HEK293 (cell line): ENCODE measurements around the gene ITGB3.

Experiments used
- CTCF ChIA-PET: fragments of 350-600 bp; formaldehyde crosslinking; extraction: SDS; loops from one replicate; lab custom pipeline; 2021; ENCODE audit warnings: antibody characterized with exemption; lab: Yijun Ruan, JAX
- POLR2A ChIA-PET: fragments of 300-600 bp; formaldehyde crosslinking; extraction: SDS; loops from one replicate; lab custom pipeline; 2020; ENCODE audit warnings: antibody characterized with exemption, inconsistent platforms; lab: Yijun Ruan, JAX
- H3K27ac ChIP-seq: fragments of 200-500 bp; sonication (Bioruptor generic); 2 replicates; pipeline ENCODE4 v1.5.1; 2014; ENCODE audit warnings: low read depth, low read length, control low read depth, inconsistent platforms; ENCODE audit errors: extremely low read depth
- H3K36me3 ChIP-seq, 2 experiments: fragments of 200-500 bp in 1 of 2; sonication (Bioruptor generic) in 1 of 2; 1 replicate in 1 of 2; 2 replicates in 1 of 2; pipeline ENCODE4 v1.5.1; 2014 to 2017; ENCODE audit warnings: inconsistent platforms in 2 of 2, low read length in 2 of 2; ENCODE audit not compliant: control insufficient read depth in 2 of 2, insufficient read depth in 1 of 2
- H3K4me1 ChIP-seq: fragments of 200-500 bp; sonication (Bioruptor generic); 2 replicates; pipeline ENCODE4 v1.5.1; 2014; ENCODE audit warnings: mild to moderate bottlenecking, low read length, inconsistent platforms; ENCODE audit not compliant: control insufficient read depth, insufficient read depth
- H3K4me3 ChIP-seq: 2 replicates; pipeline ENCODE4 v1.5.1; 2011; ENCODE audit warnings: low read depth, mild to moderate bottlenecking, control low read depth, low read length, moderate library complexity
- H3K9me3 ChIP-seq: fragments of 200-500 bp; sonication (Bioruptor generic); 2 replicates; pipeline ENCODE4 v1.5.1; 2014; ENCODE audit warnings: low read depth, low read length, inconsistent platforms; ENCODE audit not compliant: control insufficient read depth, insufficient read depth
- AEBP2 ChIP-seq: fragments of 450-650 bp; formaldehyde crosslinking; IDR thresholded peaks from 2 replicates; pipeline ENCODE4 v1.5.1; 2016; ENCODE audit warnings: missing biosample characterization, missing genetic modification characterization, borderline replicate concordance
- INSM2 ChIP-seq: fragments of 450-650 bp; formaldehyde crosslinking; IDR thresholded peaks from 2 replicates; pipeline ENCODE4 v1.5.1; 2016; ENCODE audit warnings: missing biosample characterization, missing genetic modification characterization
- KLF7 ChIP-seq: fragments of 450-650 bp; formaldehyde crosslinking; IDR thresholded peaks from 2 replicates; pipeline ENCODE4 v1.5.1; 2016; ENCODE audit warnings: missing biosample characterization, missing genetic modification characterization, borderline replicate concordance
- OVOL3 ChIP-seq: fragments of 450-650 bp; formaldehyde crosslinking; IDR thresholded peaks from 2 replicates; pipeline ENCODE4 v1.5.1; 2016; ENCODE audit warnings: missing biosample characterization, missing genetic modification characterization
- PRDM1 ChIP-seq: fragments of 450-650 bp; formaldehyde crosslinking; IDR thresholded peaks from 2 replicates; pipeline ENCODE4; 2016; ENCODE audit warnings: missing biosample characterization, missing genetic modification characterization
- SCRT1 ChIP-seq: fragments of 450-650 bp; formaldehyde crosslinking; IDR thresholded peaks from 2 replicates; pipeline ENCODE4 v1.5.1; 2016; ENCODE audit warnings: missing biosample characterization, missing genetic modification characterization, borderline replicate concordance
- WT1 ChIP-seq: fragments of 450-650 bp; formaldehyde crosslinking; IDR thresholded peaks from 2 replicates; pipeline ENCODE4 v1.5.1; 2016; ENCODE audit warnings: missing biosample characterization, missing genetic modification characterization
- ZBTB1 ChIP-seq: fragments of 450-650 bp; formaldehyde crosslinking; IDR thresholded peaks from 2 replicates; pipeline ENCODE4 v1.5.1; 2016; ENCODE audit warnings: missing biosample characterization, missing genetic modification characterization
- ZBTB8A ChIP-seq: fragments of 450-650 bp; formaldehyde crosslinking; IDR thresholded peaks from 2 replicates; pipeline ENCODE4 v1.5.1; 2016; ENCODE audit warnings: missing biosample characterization, missing genetic modification characterization
- ZFHX2 ChIP-seq: fragments of 450-650 bp; formaldehyde crosslinking; conservative IDR thresholded peaks from 2 replicates; pipeline ENCODE4 v1.5.1; 2016; ENCODE audit warnings: missing biosample characterization, missing genetic modification characterization
- ZNF132 ChIP-seq: fragments of 450-650 bp; formaldehyde crosslinking; IDR thresholded peaks from 2 replicates; pipeline ENCODE4 v1.5.1; 2017; ENCODE audit warnings: missing biosample characterization, missing genetic modification characterization, borderline replicate concordance
- ZNF140 ChIP-seq: fragments of 450-650 bp; formaldehyde crosslinking; IDR thresholded peaks from 2 replicates; pipeline ENCODE4 v1.5.1; 2016; ENCODE audit warnings: missing biosample characterization, missing genetic modification characterization
- ZNF24 ChIP-seq: fragments of 450-650 bp; formaldehyde crosslinking; IDR thresholded peaks from 2 replicates; pipeline ENCODE4 v1.5.1; 2016; ENCODE audit warnings: missing biosample characterization, missing genetic modification characterization
- ZNF280D ChIP-seq: fragments of 450-650 bp; formaldehyde crosslinking; IDR thresholded peaks from 2 replicates; pipeline ENCODE4 v1.5.1; 2016; ENCODE audit warnings: missing biosample characterization, missing genetic modification characterization
- ZNF366 ChIP-seq: fragments of 450-650 bp; formaldehyde crosslinking; conservative IDR thresholded peaks from 2 replicates; pipeline ENCODE4 v1.5.1; 2016; ENCODE audit warnings: missing biosample characterization, missing genetic modification characterization
- ZNF558 ChIP-seq: fragments of 450-650 bp; formaldehyde crosslinking; IDR thresholded peaks from 2 replicates; pipeline ENCODE4 v1.5.1; 2016; ENCODE audit warnings: missing biosample characterization, missing genetic modification characterization
- ZNF596 ChIP-seq: fragments of 450-650 bp; IDR thresholded peaks from 2 replicates; pipeline ENCODE4 v1.5.0; 2018; ENCODE audit warnings: missing biosample characterization, mild to moderate bottlenecking, missing genetic modification characterization, moderate library complexity
- ZNF645 ChIP-seq: fragments of 450-650 bp; formaldehyde crosslinking; IDR thresholded peaks from 2 replicates; pipeline ENCODE4; 2016; ENCODE audit warnings: missing biosample characterization, missing genetic modification characterization
- ZNF670 ChIP-seq: fragments of 450-650 bp; formaldehyde crosslinking; IDR thresholded peaks from 2 replicates; pipeline ENCODE4 v1.5.1; 2016; ENCODE audit warnings: missing biosample characterization, missing genetic modification characterization, low read depth
- ZNF701 ChIP-seq: fragments of 450-650 bp; formaldehyde crosslinking; IDR thresholded peaks from 2 replicates; pipeline ENCODE4 v1.5.1; 2016; ENCODE audit warnings: missing biosample characterization, missing genetic modification characterization
- ZNF777 ChIP-seq: fragments of 450-650 bp; formaldehyde crosslinking; IDR thresholded peaks from 2 replicates; pipeline ENCODE4 v1.5.1; 2017; ENCODE audit warnings: missing biosample characterization, missing genetic modification characterization, borderline replicate concordance
- ZNF791 ChIP-seq: fragments of 450-650 bp; formaldehyde crosslinking; IDR thresholded peaks from 2 replicates; pipeline ENCODE4 v1.5.1; 2016; ENCODE audit warnings: missing biosample characterization, missing genetic modification characterization
- ZNF830 ChIP-seq: fragments of 450-650 bp; IDR thresholded peaks from 2 replicates; pipeline ENCODE4 v1.5.0; 2018; ENCODE audit warnings: missing biosample characterization, missing genetic modification characterization, low read depth, mild to moderate bottlenecking, moderate library complexity
- ZSCAN16 ChIP-seq: fragments of 450-650 bp; formaldehyde crosslinking; IDR thresholded peaks from 2 replicates; pipeline ENCODE4 v1.5.1; 2016; ENCODE audit warnings: missing biosample characterization, missing genetic modification characterization
- ZSCAN4 ChIP-seq: fragments of 450-650 bp; formaldehyde crosslinking; IDR thresholded peaks from 2 replicates; pipeline ENCODE4 v1.5.1; 2017; ENCODE audit warnings: missing biosample characterization, missing genetic modification characterization

ITGB3 gene

GRCh38 chr17:47298712-47299111 lies 45.1 kb downstream of the ITGB3 start:
- H3K36me3 ChIP-seq, result no peaks in the 10 kb centered on the region
- no peak overlapping the region for H3K27ac ChIP-seq
- CTCF ChIA-PET, result interaction anchor here (0.6 to 1.4 kb wide), 2 partner anchors 51 to 69 kb away, joined by 4 read pairs; no protein-coding TSS in a partner anchor
- POLR2A ChIA-PET, result no interaction called here
- H3K4me3 ChIP-seq, result no peak overlapping the region
- TF ChIP-seq ZBTB8A (tag by site-specific recombination), result no peak
- TF ChIP-seq ZNF558 (tag by site-specific recombination), result no peak
- TF ChIP-seq ZNF777 (tag by site-specific recombination), result no peak
- TF ChIP-seq KLF7 (tag by site-specific recombination), result no peak
- TF ChIP-seq ZNF140 (tag by site-specific recombination), result no peak
- TF ChIP-seq WT1 (tag by site-specific recombination), result no peak
- TF ChIP-seq ZNF366 (tag by site-specific recombination), result no peak
- TF ChIP-seq ZNF701 (tag by site-specific recombination), result no peak
- no peak for TF ChIP-seq INSM2
- no peak for TF ChIP-seq ZFHX2 (tag by site-specific recombination)
- no peak for TF ChIP-seq PRDM1 (tag by site-specific recombination)
- no peak for TF ChIP-seq OVOL3 (tag by site-specific recombination)
- no peak for TF ChIP-seq ZNF830 (tag by site-specific recombination)
- no peak for TF ChIP-seq SCRT1 (tag by site-specific recombination)
- H3K4me1 ChIP-seq, result no peaks in the 10 kb centered on the region
- H3K9me3 ChIP-seq, result no peaks in the 10 kb centered on the region

- H3K4me1 ChIP-seq, result no peaks in the 10 kb centered on the region
- H3K36me3 ChIP-seq, result no peaks in the 10 kb centered on the region
- ChIA-PET POLR2A (no interaction called here), CTCF (interaction anchor here (1.4 kb wide), 1 partner anchor 69 kb away, joined by 4 read pairs; no protein-coding TSS in a partner anchor)
- no peak for TF ChIP-seq ZNF596 (tag by site-specific recombination)
- TF ChIP-seq ZNF670 (tag by site-specific recombination), result no peak
- TF ChIP-seq ZNF645 (tag by site-specific recombination), result no peak
- TF ChIP-seq AEBP2 (tag by site-specific recombination), result no peak
- TF ChIP-seq ZNF791, result no peak
- TF ChIP-seq ZNF280D (tag by site-specific recombination), result no peak
- no peak for TF ChIP-seq ZSCAN4
- TF ChIP-seq ZNF132, result no peak
- no peak for TF ChIP-seq ZBTB1
- no peak for TF ChIP-seq ZNF24
- TF ChIP-seq ZSCAN16 (tag by site-specific recombination), result no peak
- H3K9me3 ChIP-seq, result no peaks in the 10 kb centered on the region
- no peak overlapping the region for H3K27ac ChIP-seq
- no peak overlapping the region for H3K4me3 ChIP-seq
These were observed 45.7 kb downstream of the ITGB3 start for GRCh38 chr17:47299239-47299910.
